ENCODE measurements around the gene CFAP73.
A peak's percentile ranks its signal among the peaks of the same experiment; 100 is the strongest.
"Not testable (repeated sequence)": the region's sequence is repeated elsewhere in the genome, so short reads cannot be mapped to it uniquely, and the experiment has no call there.

CFAP73 gene

GRCh38 chr12:113204804-113205203, 55.3 kb downstream of the CFAP73 start:
- H3K9me3 ChIP-seq (ENCODE audit: insufficient read depth, low read length): no peaks in the 10 kb centered on the region
- H2AFZ ChIP-seq (ENCODE audit: low read depth, low read length, severe bottlenecking): no peak overlapping the region
- H3F3A ChIP-seq (ENCODE audit: insufficient read depth): peaks cover 46% of the 10 kb centered on the region
- H3K36me3 ChIP-seq (ENCODE audit: low read length): no peaks in the 10 kb centered on the region
- peak overlapping the region; percentile 92 for H3K27ac ChIP-seq (ENCODE audit: low read depth, low read length)
- H3K79me2 ChIP-seq (ENCODE audit: insufficient read depth, low read length): no peaks in the 10 kb centered on the region
- no peaks in the 10 kb centered on the region for H3K9me2 ChIP-seq (replicated peaks; ENCODE audit: insufficient read depth, low read length)
- peak overlapping the region; percentile 31 for H3K9ac ChIP-seq (ENCODE audit: low read length)
- peak overlapping the region; percentile 46 for H3K4me2 ChIP-seq (ENCODE audit: low read depth, low read length, poor library complexity, severe bottlenecking)
- TF ChIP-seq CTCF (IDR thresholded peaks at IDR 0.05; ENCODE audit: insufficient read depth, low read length, poor library complexity, severe bottlenecking) (no peak), EZH2phosphoT487 (conservative IDR thresholded peaks at IDR 0.05; ENCODE audit: low read length) (no peak)
- H3K4me3 ChIP-seq (ENCODE audit: insufficient read depth, low read length, poor library complexity, severe bottlenecking): no peak overlapping the region
- no peaks in the 10 kb centered on the region for H3K27me3 ChIP-seq (ENCODE audit: low read length)
- H4K20me1 ChIP-seq (ENCODE audit: low read depth, low read length): no peaks in the 10 kb centered on the region

GRCh38 chr12:113206802-113207201, 57.3 kb downstream of the CFAP73 start:
- not testable (repeated sequence) for H3K9me3 ChIP-seq (ENCODE audit: insufficient read depth, low read length); H3K36me3 ChIP-seq (ENCODE audit: low read length); H2AFZ ChIP-seq (ENCODE audit: low read depth, low read length, severe bottlenecking); H3K79me2 ChIP-seq (ENCODE audit: insufficient read depth, low read length); H3K27me3 ChIP-seq (ENCODE audit: low read length); H4K20me1 ChIP-seq (ENCODE audit: low read depth, low read length); H3K9ac ChIP-seq (ENCODE audit: low read length); H3K4me2 ChIP-seq (ENCODE audit: low read depth, low read length, poor library complexity, severe bottlenecking); H3K9me2 ChIP-seq (replicated peaks; ENCODE audit: insufficient read depth, low read length); H3K4me3 ChIP-seq (ENCODE audit: insufficient read depth, low read length, poor library complexity, severe bottlenecking)
- Histone ChIP-seq H3K27ac (ENCODE audit: low read depth, low read length) (peak overlapping the region; percentile 98), H3F3A (ENCODE audit: insufficient read depth) (peaks cover 61% of the 10 kb centered on the region)

GRCh38 chr12:113207613-113208040, 58.1 kb downstream of the CFAP73 start:
- TF ChIP-seq EZH2phosphoT487 (conservative IDR thresholded peaks at IDR 0.05; ENCODE audit: low read length) (no peak), CTCF (IDR thresholded peaks at IDR 0.05; ENCODE audit: insufficient read depth, low read length, poor library complexity, severe bottlenecking) (no peak)
- H4K20me1 ChIP-seq (ENCODE audit: low read depth, low read length): no peaks in the 10 kb centered on the region
- H2AFZ ChIP-seq (ENCODE audit: low read depth, low read length, severe bottlenecking): no peak overlapping the region
- H3K27me3 ChIP-seq (ENCODE audit: low read length): no peaks in the 10 kb centered on the region
- H3K4me3 ChIP-seq (ENCODE audit: insufficient read depth, low read length, poor library complexity, severe bottlenecking): peak overlapping the region; percentile 40
- no peaks in the 10 kb centered on the region for H3K79me2 ChIP-seq (ENCODE audit: insufficient read depth, low read length)
- H3K9me3 ChIP-seq (ENCODE audit: insufficient read depth, low read length): no peaks in the 10 kb centered on the region
- H3K9me2 ChIP-seq (replicated peaks; ENCODE audit: insufficient read depth, low read length): no peaks in the 10 kb centered on the region
- H3K4me2 ChIP-seq (ENCODE audit: low read depth, low read length, poor library complexity, severe bottlenecking): peak overlapping the region; percentile 74
- peaks cover 61% of the 10 kb centered on the region for H3F3A ChIP-seq (ENCODE audit: insufficient read depth)
- no peaks in the 10 kb centered on the region for H3K36me3 ChIP-seq (ENCODE audit: low read length)
- H3K27ac ChIP-seq (ENCODE audit: low read depth, low read length): peak overlapping the region; percentile 98
- H3K9ac ChIP-seq (ENCODE audit: low read length): peak overlapping the region; percentile 61

- Histone ChIP-seq H3K4me2 (ENCODE audit: low read depth, low read length, poor library complexity, severe bottlenecking) (peak overlapping the region; percentile 74), H3K79me2 (ENCODE audit: insufficient read depth, low read length) (no peaks in the 10 kb centered on the region), H4K20me1 (ENCODE audit: low read depth, low read length) (no peaks in the 10 kb centered on the region), H3K36me3 (ENCODE audit: low read length) (no peaks in the 10 kb centered on the region), H3K27ac (ENCODE audit: low read depth, low read length) (peak overlapping the region; percentile 98), H3K9me2 (replicated peaks; ENCODE audit: insufficient read depth, low read length) (no peaks in the 10 kb centered on the region), H3K9ac (ENCODE audit: low read length) (peak overlapping the region; percentile 61), H3F3A (ENCODE audit: insufficient read depth) (peaks cover 61% of the 10 kb centered on the region), H3K9me3 (ENCODE audit: insufficient read depth, low read length) (no peaks in the 10 kb centered on the region), H2AFZ (ENCODE audit: low read depth, low read length, severe bottlenecking) (no peak overlapping the region), H3K27me3 (ENCODE audit: low read length) (no peaks in the 10 kb centered on the region), H3K4me3 (ENCODE audit: insufficient read depth, low read length, poor library complexity, severe bottlenecking) (peak overlapping the region; percentile 40)
- TF ChIP-seq CTCF (IDR thresholded peaks at IDR 0.05; ENCODE audit: insufficient read depth, low read length, poor library complexity, severe bottlenecking): no peak
- no peak for TF ChIP-seq EZH2phosphoT487 (conservative IDR thresholded peaks at IDR 0.05; ENCODE audit: low read length)
These were observed 58.8 kb downstream of the CFAP73 start for GRCh38 chr12:113208041-113208934.

All from SU-DHL-6 (cell line).